Measurements from ENCODE around the gene TRIO.

The TRIO gene

GRCh38 chr5:14273207-14273767, 130.1 kb downstream of the TRIO start:
- no peak for DNase-seq

- no peak for DNase-seq
Observed at GRCh38 chr5:14276380-14276779, 133.2 kb downstream of the TRIO start.

GRCh38 chr5:14277385-14278320, 134.5 kb downstream of the TRIO start:
- no peak for DNase-seq

GRCh38 chr5:14280294-14280854, 137.2 kb downstream of the TRIO start:
- no peak for DNase-seq

- no peak for DNase-seq
Observed at GRCh38 chr5:14281746-14282181, 138.6 kb downstream of the TRIO start.

GRCh38 chr5:14283139-14283538, 140.0 kb downstream of the TRIO start:
- DNase-seq: no peak

- DNase-seq: no peak
Observed at GRCh38 chr5:14284392-14285148, 141.4 kb downstream of the TRIO start.

- no peak for DNase-seq
Observed at GRCh38 chr5:14286007-14286406, 142.9 kb downstream of the TRIO start.

- no peak for DNase-seq
Observed at GRCh38 chr5:14286574-14287421, 143.7 kb downstream of the TRIO start.

- no peak for DNase-seq
Observed at GRCh38 chr5:14292766-14293658, 149.9 kb downstream of the TRIO start.

GRCh38 chr5:14295610-14296009, 152.5 kb downstream of the TRIO start:
- DNase-seq: no peak

GRCh38 chr5:14296533-14297331, 153.6 kb downstream of the TRIO start:
- DNase-seq: no peak

GRCh38 chr5:14297697-14298096, 154.6 kb downstream of the TRIO start:
- no peak for DNase-seq

- no peak for DNase-seq
Observed at GRCh38 chr5:14298126-14298847, 155.1 kb downstream of the TRIO start.

GRCh38 chr5:14299666-14300065, 156.5 kb downstream of the TRIO start:
- DNase-seq: no peak

GRCh38 chr5:14301186-14301585, 158.0 kb downstream of the TRIO start:
- DNase-seq: no peak

- DNase-seq: no peak
Observed at GRCh38 chr5:14302330-14302729, 159.2 kb downstream of the TRIO start.

GRCh38 chr5:14305045-14305444, 161.9 kb downstream of the TRIO start:
- DNase-seq: no peak

GRCh38 chr5:14306329-14306815, 163.2 kb downstream of the TRIO start:
- no peak for DNase-seq
